ENCODE results near the gene CD55. TPM values are rescaled to one million over a fixed set of nuclear protein-coding genes. Genes with fewer than 3 reads are reported as not detected.

CD55 gene
- total and polyA plus RNA-seq, 2 of the 8 experiments (the other 6 are each of a cell fraction or from before 2014, with no cell fraction given), result 20.1 to 22.8 TPM

GRCh38 chr1:207397525-207397926, 76.0 kb downstream of the CD55 start:
- Histone ChIP-seq H3K23ac (ENCODE audit: insufficient read length) (no peak overlapping the region), H4K8ac (ENCODE audit: extremely low read depth, insufficient read depth, low read length) (no peak overlapping the region), H3K9me3 (ENCODE audit: insufficient read depth in 2 of 2, low read depth in 1 of 2, low read length in 1 of 2) (no peaks in the 10 kb centered on the region), H3K56ac (replicated peaks; ENCODE audit: insufficient read length, low read depth, low read length) (no peak overlapping the region), H3K23me2 (ENCODE audit: low read depth, low read length) (no peaks in the 10 kb centered on the region; the same call in 1 of the 2 replicates), H4K91ac (replicated peaks; ENCODE audit: insufficient read length, low read length) (no peak overlapping the region), H3K4ac (replicated peaks; ENCODE audit: insufficient read length, low read depth, low read length) (no peak overlapping the region), H3K4me2 (ENCODE audit: insufficient read depth in 1 of 2, low read depth in 2 of 2, low read length in 2 of 2) (no peak overlapping the region), H2BK5ac (ENCODE audit: low read depth, low read length) (no peak overlapping the region), H2AFZ (ENCODE audit: low read length) (0 out of 2 replicates have a peak overlapping the region, but pooled peaks have one; percentile 43), H3K18ac (ENCODE audit: extremely low read depth, low read length) (no peak overlapping the region), H2BK12ac (ENCODE audit: low read depth, low read length) (no peak overlapping the region), H3K79me1 (ENCODE audit: low read depth, low read length) (no peaks in the 10 kb centered on the region), H2BK15ac (ENCODE audit: low read length) (no peak overlapping the region), H3K4me1 (replicated peaks in 1 of 4; ENCODE audit: control insufficient read depth in 3 of 4, insufficient read depth in 4 of 4, low read length in 3 of 4) (0 out of 7 replicates have a peak, but pooled peaks cover 0 to 2% (median 0%) of the 10 kb centered on the region in 4 experiments), H4K5ac (ENCODE audit: insufficient read length, low read depth, low read length) (no peak overlapping the region), H2AK5ac (ENCODE audit: low read depth, low read length) (no peak overlapping the region), H4K20me1 (replicated peaks in 1 of 2; ENCODE audit: control insufficient read depth in 1 of 2, insufficient read depth in 2 of 2, low read length in 2 of 2) (no peaks in the 10 kb centered on the region), H3K4me3 (ENCODE audit: extremely low read depth in 1 of 4, insufficient read depth in 2 of 4, low read depth in 3 of 4, low read length in 4 of 4) (no peak overlapping the region), H3K14ac (ENCODE audit: insufficient read length) (no peak overlapping the region), H3K9ac (replicated peaks in 1 of 4; ENCODE audit: extremely low read depth in 1 of 4, low read depth in 3 of 4, low read length in 3 of 4) (no peak overlapping the region), H3K36me3 (ENCODE audit: control insufficient read depth in 2 of 4, insufficient read depth in 4 of 4, low read length in 3 of 4) (no peaks in the 10 kb centered on the region), H2BK20ac (ENCODE audit: low read length) (no peak overlapping the region), H2BK120ac (replicated peaks; ENCODE audit: low read depth, low read length) (no peak overlapping the region), H3K79me2 (ENCODE audit: control insufficient read depth in 1 of 2, insufficient read depth in 2 of 2, low read length in 2 of 2) (no peaks in the 10 kb centered on the region), H3K27me3 (replicated peaks in 1 of 4; ENCODE audit: control insufficient read depth in 3 of 4, extremely low read depth in 1 of 4, insufficient read depth in 3 of 4, low read length in 3 of 4) (no peaks in the 10 kb centered on the region), H3K27ac (ENCODE audit: low read depth, low read length) (no peak overlapping the region)
- no peak for TF ChIP-seq SP1 (IDR thresholded peaks at IDR 0.05; ENCODE audit: low read depth, low read length)
- no peak for TF ChIP-seq SP4 (IDR thresholded peaks at IDR 0.05; ENCODE audit: low read length)
- TF ChIP-seq CTCF (IDR thresholded peaks at IDR 0.05; ENCODE audit: control extremely low read depth in 1 of 3, insufficient read depth in 1 of 3, low read depth in 1 of 3, low read length in 3 of 3), result peak in 2 of 3 experiments; percentile 28 to 48; a peak in 2 of 4 replicates
- peak in 1 of 2 experiments; percentile 34; a peak in 2 of 4 replicates for TF ChIP-seq RAD21 (IDR thresholded peaks at IDR 0.05 in 1 of 2, conservative IDR thresholded peaks at IDR 0.05 in 1 of 2; ENCODE audit: low read depth in 2 of 2, low read length in 2 of 2)
- no peak for FAIRE-seq
- 75% methylated on average over 2 of the region's 2 CpGs; no CpG with 5 or more reads in 1 of the 2 experiments for WGBS, 2 experiments (ENCODE audit: extremely low coverage in 1 of 2, insufficient coverage in 1 of 2, insufficient read length in 1 of 2, insufficient replicate concordance in 2 of 2, low coverage in 1 of 2, low lambda C conversion rate in 2 of 2, missing lambda C conversion rate in 1 of 2)
- ChIA-PET POLR2A (ENCODE audit: partially characterized antibody) (no interaction called here), CTCF (ENCODE audit: partially characterized antibody) (interaction anchor here (0.8 to 1.8 kb wide), 6 partner anchors 9 to 177 kb away, joined by 3 to 5 read pairs (median 3); no protein-coding TSS in a partner anchor)
- DNase-seq (ENCODE audit: low read depth in 1 of 2, low spot score in 2 of 2), result no peak
